Measurements from ENCODE around the gene NPLOC4.

DNA sequence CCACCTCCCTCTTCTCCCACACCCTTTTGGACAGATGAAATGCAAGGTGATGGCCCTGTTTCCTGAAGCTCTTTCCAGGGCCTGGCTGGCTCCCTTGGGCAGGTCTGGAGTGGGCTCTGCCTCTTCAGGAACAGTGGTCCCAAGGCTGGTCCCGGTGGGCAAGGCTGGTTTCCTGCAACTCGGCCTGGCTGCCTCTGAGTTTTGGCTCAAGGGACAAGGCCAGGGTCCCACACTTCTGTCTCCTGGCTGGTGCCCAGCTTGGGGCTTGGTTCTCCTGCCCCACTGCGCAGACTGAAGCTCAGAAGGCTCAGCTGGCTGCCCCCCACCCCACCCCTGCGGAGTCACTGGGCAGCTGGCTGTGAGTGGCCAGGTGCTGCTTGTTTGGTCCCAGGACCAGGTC, 120.5 kb downstream of the NPLOC4 start:
- no peak for TF ChIP-seq CTCF (IDR thresholded peaks at IDR 0.05)
- no peak for TF ChIP-seq POLR2A (IDR thresholded peaks at IDR 0.05)
